Adrenal gland (tissue), 5 donors: Measurements from ENCODE around the gene LUM.

Experiments used
- POLR2A ChIP-seq, 2 donors: fragments of 450-650 bp; IDR thresholded peaks; one replicate each; pipeline ENCODE4 v1.6.1; 2017; ENCODE audit warnings: antibody characterized with exemption in 2 of 2, mild to moderate bottlenecking in 2 of 2, moderate library complexity in 1 of 2
- TF ChIP-seq, protein P1 (sequence below), 6 experiments: fragments of 450-650 bp in 4 of 6; fragments of 200-600 bp in 2 of 6; sonication (generic) in 1 of 6; IDR thresholded peaks; 1 replicate in 5 of 6; 2 replicates in 1 of 6; pipeline versions ENCODE4 v1.5.1 to v1.8.0; 2016 to 2021; ENCODE audit warnings: antibody characterized with exemption in 6 of 6, mild to moderate bottlenecking in 2 of 6, moderate library complexity in 1 of 6
- donor health status: DM: no; HTN: no; CAD: no.

DNA sequence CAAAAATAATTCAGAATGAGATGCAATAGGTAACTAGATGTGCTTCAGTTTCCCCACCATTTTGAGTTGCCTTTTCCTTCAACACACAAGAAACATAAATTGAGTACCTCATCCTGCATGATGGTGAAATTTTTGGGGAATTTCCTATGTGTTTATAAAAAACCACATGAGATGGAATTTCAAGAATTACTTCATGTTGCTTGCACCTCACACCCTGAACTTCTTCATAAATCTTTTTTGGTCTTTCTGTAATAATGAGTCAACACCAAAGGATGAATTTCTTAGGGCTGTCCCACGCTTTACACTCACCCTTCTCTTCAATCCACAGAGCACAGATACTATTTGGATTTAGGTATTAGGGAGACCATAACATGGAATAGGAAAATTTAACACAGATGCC, 22.6 kb upstream of the LUM start:
- TF ChIP-seq, protein P1, sequence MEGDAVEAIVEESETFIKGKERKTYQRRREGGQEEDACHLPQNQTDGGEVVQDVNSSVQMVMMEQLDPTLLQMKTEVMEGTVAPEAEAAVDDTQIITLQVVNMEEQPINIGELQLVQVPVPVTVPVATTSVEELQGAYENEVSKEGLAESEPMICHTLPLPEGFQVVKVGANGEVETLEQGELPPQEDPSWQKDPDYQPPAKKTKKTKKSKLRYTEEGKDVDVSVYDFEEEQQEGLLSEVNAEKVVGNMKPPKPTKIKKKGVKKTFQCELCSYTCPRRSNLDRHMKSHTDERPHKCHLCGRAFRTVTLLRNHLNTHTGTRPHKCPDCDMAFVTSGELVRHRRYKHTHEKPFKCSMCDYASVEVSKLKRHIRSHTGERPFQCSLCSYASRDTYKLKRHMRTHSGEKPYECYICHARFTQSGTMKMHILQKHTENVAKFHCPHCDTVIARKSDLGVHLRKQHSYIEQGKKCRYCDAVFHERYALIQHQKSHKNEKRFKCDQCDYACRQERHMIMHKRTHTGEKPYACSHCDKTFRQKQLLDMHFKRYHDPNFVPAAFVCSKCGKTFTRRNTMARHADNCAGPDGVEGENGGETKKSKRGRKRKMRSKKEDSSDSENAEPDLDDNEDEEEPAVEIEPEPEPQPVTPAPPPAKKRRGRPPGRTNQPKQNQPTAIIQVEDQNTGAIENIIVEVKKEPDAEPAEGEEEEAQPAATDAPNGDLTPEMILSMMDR (IDR thresholded peaks at IDR 0.05) = no peak
- TF ChIP-seq POLR2A (IDR thresholded peaks at IDR 0.05) = no peak
